SU-DHL-6 (cell line): Measurements from ENCODE around the gene FAM3B.

Source experiments
- H2AFZ ChIP-seq: fragments of 200-600 bp; sonication (generic); 2 replicates; pipeline ENCODE4 v1.6.1; 2014; ENCODE audit warnings: low read depth, mild to moderate bottlenecking, moderate library complexity, mixed read lengths, antibody characterized with exemption, low read length; ENCODE audit not compliant: severe bottlenecking
- H3F3A ChIP-seq: fragments of 200-600 bp; shearing (Covaris generic); 2 replicates; pipeline ENCODE4 v1.6.0; 2016; ENCODE audit warnings: antibody characterized with exemption, mild to moderate bottlenecking; ENCODE audit not compliant: insufficient read depth
- H3K27ac ChIP-seq: fragments of 200-600 bp; sonication (generic); 2 replicates; pipeline ENCODE4 v1.5.1; 2016; ENCODE audit warnings: low read depth, mild to moderate bottlenecking, low read length, moderate library complexity, mixed read lengths
- H3K27me3 ChIP-seq: fragments of 200-600 bp; sonication (generic), shearing (Covaris generic); 2 replicates; pipeline ENCODE4 v1.6.0; 2014; ENCODE audit warnings: mild to moderate bottlenecking, low read length
- H3K36me3 ChIP-seq: fragments of 200-600 bp; sonication (generic); 2 replicates; pipeline ENCODE4 v1.6.1; 2014; ENCODE audit warnings: mild to moderate bottlenecking, low read length, mixed read lengths
- H3K4me2 ChIP-seq: fragments of 300-600, 200-600 bp; shearing (Covaris generic), sonication (generic); 2 replicates; pipeline ENCODE4 v1.6.0; 2014; ENCODE audit warnings: low read length, low read depth, mild to moderate bottlenecking; ENCODE audit not compliant: poor library complexity, severe bottlenecking
- H3K4me3 ChIP-seq: fragments of 200-600 bp; sonication (generic); 2 replicates; pipeline ENCODE4 v1.5.1; 2014; ENCODE audit warnings: antibody characterized with exemption, low read length, mild to moderate bottlenecking, mixed read lengths; ENCODE audit not compliant: insufficient read depth, poor library complexity, severe bottlenecking
- H3K79me2 ChIP-seq: fragments of 200-600 bp; sonication (generic); 2 replicates; pipeline ENCODE4 v1.6.1; 2014; ENCODE audit warnings: mild to moderate bottlenecking, low read length, moderate library complexity; ENCODE audit not compliant: insufficient read depth
- H3K9ac ChIP-seq: fragments of 200-600 bp; sonication (generic); 2 replicates; pipeline ENCODE4 v1.7.0; 2014; ENCODE audit warnings: mild to moderate bottlenecking, low read length
- H3K9me2 ChIP-seq: fragments of 200-600 bp; sonication (generic); replicated peaks from 2 replicates; pipeline ENCODE4 v1.6.1; 2014; ENCODE audit warnings: low read length; ENCODE audit not compliant: insufficient read depth
- H3K9me3 ChIP-seq: fragments of 200-600 bp; sonication (generic); 2 replicates; pipeline ENCODE4 v1.6.1; 2014; ENCODE audit warnings: low read length, mixed read lengths; ENCODE audit not compliant: insufficient read depth
- H4K20me1 ChIP-seq: fragments of 200-600 bp; sonication (generic); 2 replicates; pipeline ENCODE4 v1.6.1; 2014; ENCODE audit warnings: low read depth, mild to moderate bottlenecking, antibody characterized with exemption, low read length, moderate library complexity, mixed read lengths
- EZH2phosphoT487 ChIP-seq: fragments of 200-600 bp; sonication (generic), shearing (Covaris generic); conservative IDR thresholded peaks from 2 replicates; pipeline ENCODE4 v1.6.1; 2018; ENCODE audit warnings: mild to moderate bottlenecking, antibody characterized with exemption, low read length, moderate library complexity, mixed read lengths
- TF ChIP-seq, protein P1 (sequence below): fragments of 200-600 bp; sonication (generic); IDR thresholded peaks from one replicate; pipeline ENCODE4 v1.5.1; 2017; ENCODE audit warnings: antibody characterized with exemption, mild to moderate bottlenecking, low read length, moderate library complexity; ENCODE audit not compliant: insufficient read depth, poor library complexity, severe bottlenecking

Gene FAM3B

DNA sequence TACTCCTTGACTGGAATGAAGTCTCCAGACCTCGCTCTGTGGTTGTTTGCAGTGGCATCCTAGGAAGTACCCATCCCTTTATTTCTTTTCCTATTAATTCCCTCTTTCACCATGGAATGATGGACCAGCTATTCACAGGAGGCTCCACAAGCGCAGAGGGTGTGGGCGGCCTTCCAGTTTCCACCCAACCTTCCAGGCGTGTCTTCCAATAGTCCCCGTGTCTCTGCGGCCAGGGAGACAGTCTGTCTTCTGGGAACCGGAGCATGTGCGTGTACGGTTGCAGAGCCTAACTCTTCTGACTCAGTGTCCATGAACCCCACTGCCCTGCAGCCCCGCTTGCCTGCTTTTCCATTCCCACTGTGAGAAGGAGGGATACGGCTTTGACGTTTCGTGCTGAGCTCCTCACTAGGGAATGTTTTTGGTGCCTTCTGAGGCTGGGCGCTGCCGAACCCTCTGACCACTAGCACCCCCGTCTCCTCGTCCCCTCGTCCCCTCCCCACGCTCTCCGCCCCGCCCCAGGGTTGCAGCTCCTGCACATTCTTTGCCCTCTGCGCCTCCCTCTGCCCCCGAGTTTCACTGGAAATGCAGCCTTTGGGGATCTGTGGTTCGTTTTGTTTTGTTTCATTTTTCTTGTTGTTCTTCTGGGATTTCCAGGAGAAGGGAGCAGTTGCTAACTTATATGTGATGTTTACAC, 26.3 kb upstream of the FAM3B start:
- Histone ChIP-seq H3K9me3 (no peaks in the 10 kb centered on the region), H3K9ac (no peak overlapping the region), H3K27me3 (no peaks in the 10 kb centered on the region), H3K4me3 (no peak overlapping the region), H2AFZ (no peak overlapping the region), H3K4me2 (no peak overlapping the region), H3K27ac (no peak overlapping the region), H3F3A (no peaks in the 10 kb centered on the region), H3K36me3 (no peaks in the 10 kb centered on the region), H3K79me2 (no peaks in the 10 kb centered on the region), H4K20me1 (no peaks in the 10 kb centered on the region), H3K9me2 (no peaks in the 10 kb centered on the region)
- TF ChIP-seq EZH2phosphoT487 = no peak

DNA sequence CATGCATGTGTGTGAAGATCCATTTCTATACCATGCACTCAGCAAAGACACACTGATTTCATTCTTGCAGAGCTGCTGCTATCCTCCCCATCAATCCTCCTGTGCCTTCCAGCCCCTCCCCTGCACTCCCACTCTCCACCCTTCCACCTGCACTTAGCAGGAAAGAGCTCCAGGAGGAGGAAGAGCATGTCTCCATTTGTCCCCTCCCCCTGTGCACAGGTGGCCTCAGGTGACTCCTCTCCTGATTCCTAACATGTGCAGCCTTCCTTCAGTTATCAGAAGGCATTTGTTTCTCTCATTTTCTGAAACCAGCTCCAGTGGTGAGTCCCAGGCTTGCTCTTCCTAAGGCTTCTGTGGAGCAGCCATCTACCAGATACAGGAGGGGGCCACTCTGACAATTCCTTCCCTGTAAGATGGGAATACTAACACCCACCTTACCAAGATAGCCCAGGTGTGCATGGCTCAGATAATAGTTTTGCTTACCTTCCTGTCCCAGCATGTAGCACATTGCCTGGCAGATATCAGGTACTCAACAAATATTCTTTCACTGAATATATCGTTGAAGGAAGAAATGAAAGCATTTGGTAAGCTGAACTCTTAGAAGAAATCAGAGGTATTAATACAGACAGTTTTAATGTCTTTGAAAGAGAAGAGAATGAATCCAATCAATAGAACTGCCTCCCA, 21.9 kb upstream of the FAM3B start:
- H3K4me3 ChIP-seq = no peak overlapping the region
- H2AFZ ChIP-seq = no peak overlapping the region
- no peaks in the 10 kb centered on the region for H3K36me3 ChIP-seq
- no peaks in the 10 kb centered on the region for H4K20me1 ChIP-seq
- no peaks in the 10 kb centered on the region for H3F3A ChIP-seq
- no peaks in the 10 kb centered on the region for H3K79me2 ChIP-seq
- H3K9ac ChIP-seq = no peak overlapping the region
- peaks cover 9% of the 10 kb centered on the region; the same call in 1 of the 2 replicates for H3K9me3 ChIP-seq
- no peak overlapping the region for H3K4me2 ChIP-seq
- no peaks in the 10 kb centered on the region for H3K27me3 ChIP-seq
- no peak overlapping the region for H3K27ac ChIP-seq
- TF ChIP-seq EZH2phosphoT487 = no peak
- TF ChIP-seq, protein P1, sequence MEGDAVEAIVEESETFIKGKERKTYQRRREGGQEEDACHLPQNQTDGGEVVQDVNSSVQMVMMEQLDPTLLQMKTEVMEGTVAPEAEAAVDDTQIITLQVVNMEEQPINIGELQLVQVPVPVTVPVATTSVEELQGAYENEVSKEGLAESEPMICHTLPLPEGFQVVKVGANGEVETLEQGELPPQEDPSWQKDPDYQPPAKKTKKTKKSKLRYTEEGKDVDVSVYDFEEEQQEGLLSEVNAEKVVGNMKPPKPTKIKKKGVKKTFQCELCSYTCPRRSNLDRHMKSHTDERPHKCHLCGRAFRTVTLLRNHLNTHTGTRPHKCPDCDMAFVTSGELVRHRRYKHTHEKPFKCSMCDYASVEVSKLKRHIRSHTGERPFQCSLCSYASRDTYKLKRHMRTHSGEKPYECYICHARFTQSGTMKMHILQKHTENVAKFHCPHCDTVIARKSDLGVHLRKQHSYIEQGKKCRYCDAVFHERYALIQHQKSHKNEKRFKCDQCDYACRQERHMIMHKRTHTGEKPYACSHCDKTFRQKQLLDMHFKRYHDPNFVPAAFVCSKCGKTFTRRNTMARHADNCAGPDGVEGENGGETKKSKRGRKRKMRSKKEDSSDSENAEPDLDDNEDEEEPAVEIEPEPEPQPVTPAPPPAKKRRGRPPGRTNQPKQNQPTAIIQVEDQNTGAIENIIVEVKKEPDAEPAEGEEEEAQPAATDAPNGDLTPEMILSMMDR = no peak
- H3K9me2 ChIP-seq = no peaks in the 10 kb centered on the region

DNA sequence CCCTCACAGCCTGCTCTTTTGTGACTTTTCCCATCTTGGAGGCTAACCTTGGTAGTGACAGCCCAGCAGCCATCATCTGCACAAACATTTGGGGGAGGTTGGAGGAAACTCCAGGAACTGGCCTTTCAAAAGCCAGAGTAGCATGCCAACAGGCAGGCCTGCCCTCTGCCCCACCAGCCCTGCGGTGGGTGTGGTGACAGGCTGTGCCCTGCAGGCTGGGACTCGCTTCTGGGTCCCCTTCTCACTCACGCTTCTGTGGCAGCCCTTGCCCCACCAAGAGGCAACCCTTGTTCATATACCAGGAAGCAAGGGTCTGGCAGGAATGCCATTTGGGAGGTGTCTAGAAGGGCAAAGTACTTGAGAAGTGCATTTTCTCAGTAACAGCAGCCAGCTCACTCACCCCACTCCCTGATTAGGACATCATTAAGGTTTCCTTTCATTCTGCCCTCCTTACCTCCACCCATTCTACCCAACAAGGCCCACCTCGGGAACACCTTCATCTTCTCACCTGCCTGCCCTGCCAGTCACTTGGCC, 20.8 kb upstream of the FAM3B start:
- Histone ChIP-seq H3K9ac (no peak overlapping the region), H3K4me2 (no peak overlapping the region), H3K79me2 (no peaks in the 10 kb centered on the region), H4K20me1 (no peaks in the 10 kb centered on the region), H3K36me3 (no peaks in the 10 kb centered on the region), H2AFZ (no peak overlapping the region), H3K27ac (no peak overlapping the region), H3F3A (no peaks in the 10 kb centered on the region), H3K4me3 (no peak overlapping the region), H3K27me3 (no peaks in the 10 kb centered on the region), H3K9me3 (peaks cover 9% of the 10 kb centered on the region; the same call in 1 of the 2 replicates), H3K9me2 (no peaks in the 10 kb centered on the region)
- TF ChIP-seq, protein P1 = no peak
- no peak for TF ChIP-seq EZH2phosphoT487

DNA sequence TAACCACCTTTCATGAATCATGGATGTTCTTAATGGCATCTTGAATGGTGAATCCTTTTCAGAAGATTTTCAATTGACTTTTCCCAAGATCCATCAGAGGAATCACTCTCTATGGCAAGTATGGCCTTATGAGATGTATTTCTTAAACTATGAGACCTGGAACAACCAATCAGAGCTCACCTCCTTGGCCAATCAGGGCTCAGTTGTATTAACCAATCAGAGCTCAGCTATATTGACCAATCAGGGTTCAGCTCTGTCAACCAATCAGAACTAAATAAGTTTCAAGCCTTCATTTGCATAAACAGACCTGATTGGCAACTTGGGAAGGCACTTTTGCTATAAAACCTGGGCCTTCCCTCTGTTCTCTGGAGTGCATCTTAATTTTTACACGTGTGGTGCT, 13.6 kb upstream of the FAM3B start:
- Histone ChIP-seq H3K4me3 (no peak overlapping the region), H3K27ac (no peak overlapping the region), H3K9me2 (no peaks in the 10 kb centered on the region), H3K79me2 (no peaks in the 10 kb centered on the region), H3K9me3 (peaks cover 7% of the 10 kb centered on the region), H3K4me2 (no peak overlapping the region), H3F3A (no peaks in the 10 kb centered on the region), H2AFZ (no peak overlapping the region), H3K36me3 (no peaks in the 10 kb centered on the region; the same call in 1 of the 2 replicates), H3K27me3 (no peaks in the 10 kb centered on the region), H3K9ac (no peak overlapping the region), H4K20me1 (no peaks in the 10 kb centered on the region)
- TF ChIP-seq, protein P1 = no peak
- no peak for TF ChIP-seq EZH2phosphoT487
